HepG2 (cell line): ENCODE data around the gene ST6GALNAC4. TPM values are rescaled to one million over a fixed set of nuclear protein-coding genes. Genes with fewer than 3 reads are reported as not detected.

Source experiments
- ARID4A ChIP-seq: sonication (generic); formaldehyde crosslinking; IDR thresholded peaks from 2 replicates; pipeline ENCODE4 v1.5.0; 2020; ENCODE audit warnings: mild to moderate bottlenecking, missing genetic modification reagents, borderline replicate concordance
- CBX5 ChIP-seq: sonication (generic); formaldehyde crosslinking; IDR thresholded peaks from 2 replicates; pipeline ENCODE4 v1.4.0; 2020; ENCODE audit warnings: missing genetic modification reagents, borderline replicate concordance
- ELF3 ChIP-seq: IDR thresholded peaks from 2 replicates; pipeline ENCODE4 v1.6.1; 2016; ENCODE audit warnings: missing genetic modification reagents, missing compliant biosample characterization
- HNRNPH1 ChIP-seq: fragments of 200-400 bp; formaldehyde crosslinking; optimal IDR thresholded peaks from 2 replicates; pipeline ENCODE3; 2017; ENCODE audit warnings: mild to moderate bottlenecking, low read depth, low read length
- HNRNPLL ChIP-seq: fragments of 200-400 bp; formaldehyde crosslinking; IDR thresholded peaks from 2 replicates; pipeline ENCODE4 v1.6.1; 2017; ENCODE audit warnings: mild to moderate bottlenecking, low read depth, low read length; ENCODE audit not compliant: poor library complexity, severe bottlenecking
- MBD4 ChIP-seq: IDR thresholded peaks from 2 replicates; pipeline ENCODE4 v1.6.1; 2012; ENCODE audit warnings: low read length, inconsistent platforms, borderline replicate concordance
- NFIB ChIP-seq: sonication (generic); formaldehyde crosslinking; IDR thresholded peaks from 2 replicates; pipeline ENCODE4 v1.9.0; 2021; ENCODE audit warnings: missing genetic modification reagents, mild to moderate bottlenecking, borderline replicate concordance
- ONECUT2 ChIP-seq: sonication (generic); formaldehyde crosslinking; IDR thresholded peaks from 2 replicates; pipeline ENCODE4 v1.4.0; 2020; ENCODE audit warnings: missing genetic modification reagents
- RBAK ChIP-seq: sonication (generic); formaldehyde crosslinking; IDR thresholded peaks from 2 replicates; pipeline ENCODE4 v1.5.1; 2020; ENCODE audit warnings: mild to moderate bottlenecking, missing genetic modification reagents
- RFX3 ChIP-seq: IDR thresholded peaks from 2 replicates; pipeline ENCODE4 v1.6.1; 2016; ENCODE audit warnings: missing biosample characterization, missing genetic modification reagents
- RFXAP ChIP-seq: sonication (generic); formaldehyde crosslinking; IDR thresholded peaks from 2 replicates; pipeline ENCODE4 v1.4.0; 2020; ENCODE audit warnings: missing genetic modification reagents, borderline replicate concordance
- SIX4 ChIP-seq: sonication (generic); formaldehyde crosslinking; IDR thresholded peaks from 2 replicates; pipeline ENCODE4 v1.4.0; 2020; ENCODE audit warnings: missing genetic modification reagents
- TAF15 ChIP-seq: fragments of 200-400 bp; formaldehyde crosslinking; IDR thresholded peaks from one replicate; pipeline ENCODE4 v1.6.1; 2018; ENCODE audit warnings: mild to moderate bottlenecking, low read depth, low read length; ENCODE audit not compliant: poor library complexity, severe bottlenecking
- THYN1 ChIP-seq: sonication (generic); formaldehyde crosslinking; IDR thresholded peaks from 2 replicates; pipeline ENCODE4 v1.8.1; 2023; ENCODE audit warnings: low read depth, mild to moderate bottlenecking, moderate library complexity, missing genetic modification reagents, borderline replicate concordance
- TMF1 ChIP-seq: sonication (generic); formaldehyde crosslinking; IDR thresholded peaks from 2 replicates; pipeline ENCODE4 v1.8.1; 2022; ENCODE audit warnings: low read depth, missing genetic modification reagents
- XRCC5 ChIP-seq: fragments of 200-400 bp; formaldehyde crosslinking; optimal IDR thresholded peaks from 2 replicates; pipeline ENCODE3; 2017; ENCODE audit warnings: mild to moderate bottlenecking, low read length
- ZKSCAN8 ChIP-seq: IDR thresholded peaks from 2 replicates; pipeline ENCODE4 v1.6.1; 2016; ENCODE audit warnings: borderline replicate concordance, missing genetic modification reagents, missing compliant biosample characterization
- ZNF225 ChIP-seq: sonication (generic); formaldehyde crosslinking; IDR thresholded peaks from 2 replicates; pipeline ENCODE4 v1.4.0; 2020; ENCODE audit warnings: mild to moderate bottlenecking, missing genetic modification reagents
- ZNF432 ChIP-seq: sonication (generic); formaldehyde crosslinking; IDR thresholded peaks from 2 replicates; pipeline ENCODE4 v1.5.0; 2020; ENCODE audit warnings: missing genetic modification reagents, mild to moderate bottlenecking, borderline replicate concordance
- ZNF501 ChIP-seq: sonication (generic); formaldehyde crosslinking; IDR thresholded peaks from 2 replicates; pipeline ENCODE4 v1.5.1; 2020; ENCODE audit warnings: mild to moderate bottlenecking, moderate library complexity, missing genetic modification reagents
- ZNF512B ChIP-seq: sonication (generic); formaldehyde crosslinking; IDR thresholded peaks from 2 replicates; pipeline ENCODE4 v1.5.1; 2020; ENCODE audit warnings: missing genetic modification reagents, mild to moderate bottlenecking, borderline replicate concordance
- ZNF788 ChIP-seq: sonication (generic); formaldehyde crosslinking; IDR thresholded peaks from 2 replicates; pipeline ENCODE4 v1.5.0; 2020; ENCODE audit warnings: mild to moderate bottlenecking, missing genetic modification reagents, borderline replicate concordance
- ZNF878 ChIP-seq: sonication (generic); formaldehyde crosslinking; IDR thresholded peaks from 2 replicates; pipeline ENCODE4 v1.8.1; 2023; ENCODE audit warnings: mild to moderate bottlenecking, missing genetic modification reagents, moderate library complexity
- polyA plus RNA-seq, 8 experiments: library from polyadenylated mRNA; depleted of rRNA in 3 of 8; stranded (reverse) in 7 of 8; unstranded in 1 of 8; fragments of >200 nt; fragmentation: Illumina TruSeq in 4 of 8; extraction: Trizol in 4 of 8; gene quantifications; 2 replicates each; pipeline versions ENCODE4 v1.2.1 to v1.2.3, GENCODE V29; 2011 to 2016; ENCODE audit warnings: low read depth in 4 of 8, missing spikeins in 1 of 8, mixed read lengths in 1 of 8; ENCODE audit not compliant: insufficient read depth in 1 of 8
- total RNA-seq, 5 experiments: library from RNA; depleted of rRNA; stranded (reverse); fragments of >200 nt; fragmentation: Illumina TruSeq; extraction: Trizol; gene quantifications; 2 replicates each; pipeline ENCODE4 v1.2.3, GENCODE V29; 2016; ENCODE audit warnings: low read depth in 1 of 5

The ST6GALNAC4 gene
- total and polyA plus RNA-seq, 2 of the 13 experiments (the other 11 are each of a cell fraction or from before 2014, with no cell fraction given): 18.8 to 27.7 TPM

DNA sequence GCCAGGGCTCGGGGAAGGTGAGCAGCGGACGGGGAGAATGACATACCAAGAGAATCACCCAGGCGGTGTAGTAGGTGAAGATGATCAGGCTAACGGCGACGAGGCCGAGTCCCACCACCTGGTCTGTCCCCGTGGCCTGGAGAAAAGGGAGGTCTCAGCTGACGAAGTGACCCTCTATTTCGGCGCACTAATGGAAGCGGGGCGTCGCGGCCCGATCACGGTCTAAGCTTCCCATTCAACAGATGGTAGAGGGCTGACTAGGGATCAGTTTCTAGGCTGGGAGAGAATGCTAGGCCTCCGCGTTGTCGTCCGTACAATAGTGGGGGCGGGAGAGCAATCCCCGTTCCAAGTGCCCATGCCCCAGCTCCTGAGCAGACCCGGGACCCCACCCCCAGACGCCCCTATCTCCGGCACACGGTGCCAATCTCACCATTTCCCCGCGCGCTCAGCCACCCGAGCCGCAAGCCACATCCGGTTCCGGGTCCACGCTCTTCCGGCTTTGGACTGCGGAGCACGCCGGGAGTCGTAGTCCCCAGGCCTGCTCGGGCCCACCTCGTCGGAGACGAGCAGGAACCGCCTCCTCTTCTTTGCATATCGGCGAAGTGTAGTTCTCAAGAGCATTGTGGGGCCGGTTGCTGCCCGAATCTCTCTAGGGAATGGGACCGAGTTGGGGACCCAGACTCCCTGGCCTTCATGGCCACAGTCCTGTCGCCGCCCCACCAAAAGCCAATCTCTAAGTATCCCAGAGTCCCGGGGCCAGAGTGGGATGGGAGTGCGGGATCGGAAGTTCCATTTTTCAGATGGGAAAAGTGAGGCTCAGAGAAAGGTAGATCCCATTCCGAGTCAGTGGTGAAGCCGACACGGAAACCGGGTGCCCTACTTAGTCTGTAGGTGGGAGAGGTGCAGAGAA, 20.8 kb upstream of the ST6GALNAC4 start, which contains the start of gene DPM2 (continued):
- TF ChIP-seq ZNF432 (CRISPR knock-in tag): no peak
- TF ChIP-seq ONECUT2 (CRISPR knock-in tag): no peak; the same call in 1 of the 2 replicates
- no peak for TF ChIP-seq MBD4
- peak; percentile 72; the same call in 1 of the 2 replicates for TF ChIP-seq ZNF788 (CRISPR knock-in tag)
- no peak for TF ChIP-seq RFXAP (CRISPR knock-in tag)
- TF ChIP-seq ARID4A (CRISPR knock-in tag): peak; percentile 85
- peak; percentile 76 for TF ChIP-seq ELF3 (CRISPR knock-in tag)
- peak; percentile 77 for TF ChIP-seq ZNF501 (CRISPR knock-in tag)
- no peak for TF ChIP-seq CBX5 (CRISPR knock-in tag)
- TF ChIP-seq NFIB (CRISPR knock-in tag): no peak
- no peak for TF ChIP-seq ZNF512B
- TF ChIP-seq ZKSCAN8 (CRISPR knock-in tag): no peak
- no peak for TF ChIP-seq HNRNPLL
- no peak for TF ChIP-seq RFX3 (CRISPR knock-in tag)
- TF ChIP-seq XRCC5: no peak
- no peak; the same call in 1 of the 2 replicates for TF ChIP-seq ZNF225 (CRISPR knock-in tag)
- TF ChIP-seq THYN1 (CRISPR knock-in tag): no peak
- TF ChIP-seq TMF1 (CRISPR knock-in tag): no peak
- TF ChIP-seq RBAK (CRISPR knock-in tag): no peak
- no peak for TF ChIP-seq ZNF878 (CRISPR knock-in tag)
- TF ChIP-seq TAF15: no peak
- no peak for TF ChIP-seq HNRNPH1
- no peak for TF ChIP-seq SIX4 (CRISPR knock-in tag)
